OCI-LY7 (cell line): ENCODE results near the gene HAPLN2. TPM values are rescaled to one million over a fixed set of nuclear protein-coding genes. Genes with fewer than 3 reads are reported as not detected.

Experiments used
- BruUV-seq: library from RNA; stranded (reverse); fragments of 400-500 nt; replicated peaks from 2 replicates; lab custom pipeline; 2021; lab: Mats Ljungman, UMichigan
- CTCF ChIA-PET: fragments of 300-600 bp; sonication (Branson Sonifier 250); formaldehyde crosslinking; loops from one replicate; lab custom pipeline; 2022; ENCODE audit warnings: antibody characterized with exemption; ENCODE audit not compliant: unreplicated experiment; lab: Charles Lee
- POLR2A ChIA-PET: fragments of 300-600 bp; sonication (Branson Sonifier 250); formaldehyde crosslinking; loops from one replicate; lab custom pipeline; 2022; ENCODE audit warnings: antibody characterized with exemption; lab: Charles Lee
- DNase-seq: peaks from one replicate; pipeline ENCODE4 v3.0.0-alpha.2; 2015; ENCODE audit warnings: low spot score
- H2AFZ ChIP-seq: fragments of 200-600 bp; sonication (generic), shearing (Covaris generic); 2 replicates; pipeline ENCODE4 v1.6.1; 2014; ENCODE audit warnings: mild to moderate bottlenecking, antibody characterized with exemption, low read length, moderate library complexity
- H3K27ac ChIP-seq: fragments of 200-600 bp; sonication (generic); 2 replicates; pipeline ENCODE4 v1.5.1; 2014; ENCODE audit warnings: mixed run types, low read depth, mild to moderate bottlenecking, moderate library complexity, low read length, inconsistent platforms; ENCODE audit not compliant: poor library complexity, severe bottlenecking
- H3K36me3 ChIP-seq: fragments of 200-600 bp; sonication (generic); 2 replicates; pipeline ENCODE4 v1.6.1; 2014; ENCODE audit warnings: mild to moderate bottlenecking, antibody characterized with exemption, low read length, moderate library complexity, mixed read lengths; ENCODE audit not compliant: insufficient read depth
- H3K4me1 ChIP-seq: fragments of 200-600 bp; sonication (generic); 2 replicates; pipeline ENCODE4 v1.5.1; 2014; ENCODE audit warnings: mild to moderate bottlenecking, low read length; ENCODE audit not compliant: insufficient read depth, poor library complexity, severe bottlenecking
- H3K4me2 ChIP-seq: fragments of 200-600 bp; sonication (generic); 2 replicates; pipeline ENCODE4 v1.6.1; 2014; ENCODE audit warnings: mild to moderate bottlenecking, low read length
- H3K4me3 ChIP-seq: fragments of 200-600 bp; sonication (generic); 2 replicates; pipeline ENCODE4 v1.5.1; 2014; ENCODE audit warnings: mild to moderate bottlenecking, low read depth, low read length; ENCODE audit not compliant: poor library complexity, severe bottlenecking
- H3K79me2 ChIP-seq: fragments of 200-600 bp; sonication (generic); 2 replicates; pipeline ENCODE4 v1.6.1; 2016; ENCODE audit warnings: low read depth, mild to moderate bottlenecking, low read length, moderate library complexity, mixed read lengths; ENCODE audit not compliant: insufficient read depth
- H3K9me2 ChIP-seq: fragments of 200-600 bp; sonication (generic); 2 replicates; pipeline ENCODE4 v1.6.1; 2016; ENCODE audit warnings: mild to moderate bottlenecking, low read length, mixed read lengths; ENCODE audit not compliant: insufficient read depth
- H3K9me3 ChIP-seq: fragments of 200-600 bp; sonication (generic); 2 replicates; pipeline ENCODE4 v1.6.1; 2014; ENCODE audit warnings: mild to moderate bottlenecking, mixed run types, low read length, mixed read lengths
- H4K20me1 ChIP-seq: fragments of 200-600 bp; sonication (generic); 2 replicates; pipeline ENCODE4 v1.6.1; 2014; ENCODE audit warnings: mild to moderate bottlenecking, antibody characterized with exemption, low read length, moderate library complexity, mixed read lengths; ENCODE audit not compliant: insufficient read depth
- CTCF ChIP-seq: fragments of 200-600 bp; sonication (generic); conservative IDR thresholded peaks from 2 replicates; pipeline ENCODE4 v1.5.1; 2014; ENCODE audit warnings: mild to moderate bottlenecking, antibody characterized with exemption, low read length, moderate library complexity, mixed read lengths
- EZH2phosphoT487 ChIP-seq: fragments of 200-600 bp; sonication (generic); IDR thresholded peaks from 2 replicates; pipeline ENCODE4 v1.6.1; 2018; ENCODE audit warnings: low read depth, borderline replicate concordance, mild to moderate bottlenecking, mixed run types, antibody characterized with exemption, low read length, moderate library complexity, mixed read lengths
- intact Hi-C: fragments of 100-400 bp; cut with micrococcal nuclease; formaldehyde crosslinking; loops from one replicate; pipeline ENCODE4 v1.10.0; 2022; ENCODE audit not compliant: unreplicated experiment
- total RNA-seq, 2 experiments: library from RNA; depleted of rRNA in 1 of 2; stranded (reverse); fragments of >200 nt in 1 of 2; shearing (Covaris generic) in 1 of 2; gene quantifications; 2 replicates each; pipeline ENCODE4 v1.2.3, GENCODE V29; 2014 to 2022

The HAPLN2 gene
- total RNA-seq, 2 experiments from 2014 or later = 0.41 to 1.1 TPM

DNA sequence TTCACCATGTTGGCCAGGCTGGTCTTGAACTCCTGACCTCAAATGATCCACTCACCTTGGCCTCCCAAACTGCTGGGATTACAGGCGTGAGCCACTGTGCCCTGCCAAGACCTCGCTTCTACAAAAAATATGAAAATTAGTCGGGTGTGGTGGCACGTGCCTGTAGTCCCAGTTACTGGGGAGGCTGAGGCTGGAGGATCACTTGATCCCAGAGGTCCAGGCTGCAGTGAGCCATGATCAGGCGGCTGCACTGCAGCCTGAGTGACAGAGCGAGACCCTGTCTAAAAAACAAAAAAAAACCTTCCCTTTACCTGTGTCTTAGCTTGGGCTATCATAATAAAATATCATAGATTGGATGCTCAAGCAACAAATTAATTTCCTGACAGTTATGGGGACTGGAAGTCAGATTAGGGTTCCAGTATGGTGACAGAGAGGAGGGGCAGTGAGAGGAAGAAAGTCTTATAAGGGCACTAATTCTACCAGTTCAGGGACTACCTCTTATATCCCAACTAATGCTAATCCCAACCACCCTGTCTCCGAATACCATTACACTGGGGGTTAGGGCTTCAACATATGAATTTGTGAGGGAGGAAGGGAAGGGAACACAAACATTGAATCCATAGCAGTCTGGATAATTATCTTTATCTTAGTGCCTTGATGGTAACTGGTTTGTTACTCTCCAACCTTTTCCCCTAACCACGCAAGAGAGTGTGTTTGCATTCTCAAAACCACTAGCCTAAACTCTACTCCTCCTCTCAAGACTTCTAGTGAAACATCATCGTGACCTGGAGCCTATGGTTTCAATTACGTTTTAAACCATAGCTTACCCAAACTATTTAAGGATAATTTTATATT lies 28.7 kb upstream of the HAPLN2 start:
- no TSS peak for BruUV-seq
- Histone ChIP-seq H3K9me3 (no peaks in the 10 kb centered on the region), H3K4me3 (peak overlapping the region; percentile 89), H4K20me1 (no peaks in the 10 kb centered on the region), H3K79me2 (no peaks in the 10 kb centered on the region), H3K27ac (peak overlapping the region; percentile 5), H3K36me3 (peaks cover 32% of the 10 kb centered on the region), H3K4me2 (peak overlapping the region; percentile 82), H3K9me2 (no peaks in the 10 kb centered on the region), H2AFZ (peak overlapping the region; percentile 76; the same call in 1 of the 2 replicates), H3K4me1 (peaks cover 27% of the 10 kb centered on the region)
- DNase-seq = no peak
- intact Hi-C loops = no loop called here
- no peak; the same call in 1 of the 2 replicates for TF ChIP-seq CTCF
- TF ChIP-seq EZH2phosphoT487 = no peak
- ChIA-PET POLR2A (interaction anchor here (0.7 to 2.5 kb wide), 9 partner anchors 11 to 132 kb away, joined by 3 to 27 read pairs (median 5); partner anchors contain the start of gene GPATCH4), CTCF (interaction anchor here (0.7 to 1.1 kb wide), 5 partner anchors 8 to 88 kb away, joined by 3 to 6 read pairs (median 3); no protein-coding TSS in a partner anchor)

- Histone ChIP-seq H3K79me2 (no peaks in the 10 kb centered on the region), H3K4me2 (peak overlapping the region; percentile 82), H2AFZ (peak overlapping the region; percentile 76; the same call in 1 of the 2 replicates), H3K4me1 (peaks cover 27% of the 10 kb centered on the region), H3K4me3 (peak overlapping the region; percentile 89), H3K9me3 (no peaks in the 10 kb centered on the region), H3K36me3 (peaks cover 37% of the 10 kb centered on the region), H3K9me2 (no peaks in the 10 kb centered on the region), H3K27ac (peak overlapping the region; percentile 50), H4K20me1 (no peaks in the 10 kb centered on the region)
- TF ChIP-seq CTCF (no peak; the same call in 1 of the 2 replicates), EZH2phosphoT487 (no peak)
- ChIA-PET CTCF (interaction anchor here (0.7 to 1.1 kb wide), 5 partner anchors 9 to 89 kb away, joined by 3 to 6 read pairs (median 3); no protein-coding TSS in a partner anchor), POLR2A (interaction anchor here (0.7 to 2.5 kb wide), 10 partner anchors 10 to 133 kb away, joined by 3 to 27 read pairs (median 4); partner anchors contain the start of gene GPATCH4)
- peak; percentile 38 for DNase-seq
- no TSS peak for BruUV-seq
- intact Hi-C loops = no loop called here
These were observed 28.1 kb upstream of the HAPLN2 start for GRCh38 chr1:156591181-156591431.
